Stimulated activated CD4-positive, alpha-beta T cell treated with anti-CD3 and anti-CD28 coated beads, TNF-alpha, amount 100 ng/mL, for 4 hours (primary cell): ENCODE data around the gene FAM50B.

Experiments
- DNase-seq, 3 experiments: peaks; one replicate each; pipeline ENCODE4 v3.0.0-alpha.2; 2020; ENCODE audit warnings: low read depth in 3 of 3

FAM50B gene

DNA sequence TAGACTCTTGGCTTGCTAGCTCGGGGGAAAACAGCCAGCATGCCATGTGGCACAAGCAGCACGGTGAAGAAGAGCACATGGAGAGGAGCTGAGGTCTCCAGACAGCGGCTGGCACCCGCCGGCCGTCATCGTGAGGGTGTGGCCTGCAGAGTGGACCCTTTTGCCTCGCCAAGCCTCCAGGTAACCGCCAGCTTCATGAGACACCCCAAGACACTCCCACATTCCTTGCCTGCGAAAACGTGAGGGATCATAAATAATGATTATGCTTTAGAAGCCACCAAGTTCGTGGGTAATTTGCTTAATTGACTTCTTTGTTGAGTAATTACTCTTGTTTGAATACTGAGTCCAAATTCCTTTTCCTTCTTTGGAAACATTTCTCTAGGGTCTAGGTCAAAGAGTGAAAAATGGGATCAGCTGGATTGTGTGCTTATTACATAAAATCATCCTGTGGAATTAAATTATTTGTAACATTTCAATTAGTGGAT lies 23.2 kb downstream of the FAM50B start:
- no peak for DNase-seq

GRCh38 chr6:3873051-3873450 lies 23.9 kb downstream of the FAM50B start:
- DNase-seq = no peak

- no peak for DNase-seq
These were observed 24.9 kb downstream of the FAM50B start for GRCh38 chr6:3874069-3874468.

DNA sequence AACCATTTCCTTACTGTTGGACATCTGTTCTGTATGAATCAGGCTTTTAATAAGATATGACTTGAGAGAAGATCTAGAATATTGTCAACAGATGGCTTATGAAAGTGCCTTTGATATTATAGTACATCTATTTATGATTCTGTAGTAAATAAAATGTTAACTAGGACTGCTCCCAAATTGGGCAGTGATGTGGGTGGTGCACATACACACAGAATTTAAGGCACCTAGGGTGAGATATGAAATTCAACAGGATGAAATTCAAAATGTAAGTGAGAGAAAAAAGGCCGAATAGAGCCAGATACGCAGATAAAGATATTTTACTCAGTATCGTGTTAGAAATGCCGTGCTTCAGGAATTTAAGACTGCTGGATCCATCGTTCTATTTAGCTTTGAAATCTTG lies 26.3 kb downstream of the FAM50B start:
- DNase-seq = no peak

DNA sequence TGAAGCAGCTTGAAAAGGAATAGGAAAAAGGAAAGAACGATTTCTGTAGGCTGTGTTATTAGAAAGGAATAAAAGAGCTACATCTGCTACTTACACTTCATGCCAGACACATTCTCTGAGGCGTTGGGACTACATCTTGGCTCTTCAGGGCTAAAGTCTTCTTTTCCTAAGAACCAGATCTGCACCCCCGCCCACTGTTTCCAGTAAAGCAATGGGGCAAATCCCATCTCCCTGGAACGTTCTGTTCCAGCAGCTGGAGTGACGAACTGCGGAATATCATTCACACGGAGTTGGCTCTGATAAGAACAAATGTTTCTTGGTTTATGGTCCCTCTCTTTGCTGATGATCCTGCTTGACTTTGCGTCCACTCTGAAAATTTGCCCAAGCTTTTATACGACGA lies 26.9 kb downstream of the FAM50B start:
- DNase-seq = no peak

- no peak for DNase-seq
These were observed 27.7 kb downstream of the FAM50B start for GRCh38 chr6:3876866-3877265.

DNA sequence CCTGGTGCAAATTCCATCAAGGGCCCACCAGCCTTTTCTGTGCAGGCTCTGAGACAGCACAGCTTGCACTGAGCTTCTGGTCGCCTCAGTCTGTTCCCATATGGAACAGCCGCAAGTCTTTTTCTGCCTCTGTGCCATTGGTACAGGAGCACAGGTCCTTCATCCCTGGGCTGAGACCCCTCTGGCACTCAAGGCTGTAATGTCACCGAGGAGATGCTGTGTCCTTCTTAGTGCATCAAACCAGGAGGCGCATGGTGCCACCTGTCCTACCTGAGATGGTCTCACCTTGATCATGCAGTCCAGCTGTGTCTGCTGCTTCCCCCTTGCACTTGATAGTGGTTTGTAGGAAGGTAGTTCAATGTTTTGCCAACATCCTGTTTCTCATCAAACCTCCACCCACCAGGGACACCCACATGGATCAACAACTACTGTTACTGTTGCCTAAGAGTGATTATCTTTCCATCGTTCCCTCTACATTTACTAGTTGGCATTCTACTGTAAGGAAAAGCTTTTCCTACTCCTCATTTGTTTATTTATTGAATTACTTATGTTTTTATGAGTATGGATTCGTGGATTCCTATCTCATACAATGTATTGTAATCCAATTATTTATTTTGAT lies 29.0 kb downstream of the FAM50B start:
- no peak for DNase-seq

DNA sequence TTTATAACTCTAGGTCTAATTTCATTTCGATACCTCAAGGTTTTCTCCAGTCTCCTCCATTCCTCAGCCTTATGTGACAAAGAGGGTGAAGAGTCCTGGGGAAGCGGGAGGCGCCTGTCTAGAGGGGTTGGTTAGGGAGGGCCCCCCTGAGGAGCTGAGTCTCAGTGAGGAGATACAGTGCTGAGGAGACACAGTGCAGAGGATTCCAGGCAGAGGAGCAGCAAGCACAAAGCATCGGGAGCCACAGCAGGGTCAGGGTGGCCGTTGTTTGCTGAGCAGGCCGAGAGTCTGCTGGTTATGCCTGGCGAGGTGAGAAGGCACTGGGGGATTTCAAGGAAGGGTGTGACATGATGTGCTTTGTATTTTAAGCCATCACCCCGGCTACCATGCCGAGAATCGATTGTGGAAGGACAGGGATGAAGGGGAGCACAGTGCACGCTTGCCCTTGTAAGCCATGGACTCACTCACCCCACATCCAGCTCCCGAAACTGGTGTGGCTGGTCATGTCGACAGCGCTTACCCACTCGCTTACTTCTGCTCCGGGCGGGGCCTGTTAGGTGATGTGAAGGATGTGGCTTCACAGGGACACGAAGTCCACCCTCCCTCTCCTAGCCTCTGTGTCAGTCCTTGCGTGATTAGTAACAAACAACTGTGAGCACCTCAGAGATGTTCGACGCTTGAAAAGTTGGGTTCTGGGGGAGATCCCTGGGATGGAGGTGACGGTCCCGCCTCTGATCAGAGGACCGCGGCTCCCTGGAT lies 30.2 kb downstream of the FAM50B start:
- no peak for DNase-seq

DNA sequence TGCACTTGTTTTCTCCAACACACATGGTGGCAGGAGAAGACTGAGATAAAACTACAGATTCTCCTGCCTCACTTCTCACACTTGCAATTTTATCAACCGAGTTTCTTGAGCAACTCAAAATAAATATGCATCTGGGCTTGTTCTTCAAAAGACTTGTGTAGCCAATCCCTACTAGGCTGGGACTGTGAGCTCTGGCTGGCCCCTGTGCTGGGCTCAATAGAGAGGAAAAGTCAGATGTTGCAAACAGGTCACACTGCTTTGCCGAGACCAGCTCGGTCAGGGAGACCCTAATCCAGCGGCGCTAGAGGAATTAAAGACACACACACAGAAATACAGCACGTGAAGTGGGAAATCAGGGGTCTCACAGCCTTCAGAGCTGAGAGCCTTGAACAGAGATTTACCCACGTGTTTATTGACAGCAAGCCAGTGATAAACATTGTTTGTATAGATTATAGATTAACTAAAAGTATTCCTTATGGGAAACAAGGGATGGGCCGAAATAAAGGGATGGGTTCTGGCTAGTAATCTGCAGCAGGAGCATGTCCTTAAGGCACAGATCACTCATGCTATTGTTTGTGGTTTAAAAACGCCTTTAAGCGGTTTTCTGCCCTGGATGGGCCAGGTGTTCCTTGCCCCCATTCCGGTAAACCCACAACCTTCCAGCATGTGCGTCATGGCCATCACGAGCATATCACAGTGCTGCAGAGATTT lies 32.7 kb downstream of the FAM50B start:
- DNase-seq = no peak

GRCh38 chr6:3882431-3882830 lies 33.3 kb downstream of the FAM50B start:
- DNase-seq = no peak

DNA sequence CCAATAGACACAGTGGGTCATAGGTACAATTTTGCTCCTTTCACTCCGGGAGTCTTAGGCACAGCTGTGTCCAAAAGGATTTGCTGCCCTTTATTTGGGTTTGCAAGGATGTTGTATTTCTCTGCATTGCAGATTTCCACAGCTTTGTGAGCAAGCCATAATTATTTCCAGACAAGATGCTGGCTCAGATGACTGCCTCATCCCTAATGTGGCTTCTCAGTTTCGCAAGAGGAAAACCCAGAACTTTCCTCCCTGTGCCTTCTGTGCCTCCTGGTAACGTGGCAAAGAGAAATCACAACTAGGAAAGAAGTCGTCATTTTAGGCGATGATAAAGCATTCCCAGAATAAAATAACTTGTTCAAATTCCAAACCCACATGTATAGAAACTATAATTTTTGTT lies 33.7 kb downstream of the FAM50B start:
- no peak for DNase-seq

DNA sequence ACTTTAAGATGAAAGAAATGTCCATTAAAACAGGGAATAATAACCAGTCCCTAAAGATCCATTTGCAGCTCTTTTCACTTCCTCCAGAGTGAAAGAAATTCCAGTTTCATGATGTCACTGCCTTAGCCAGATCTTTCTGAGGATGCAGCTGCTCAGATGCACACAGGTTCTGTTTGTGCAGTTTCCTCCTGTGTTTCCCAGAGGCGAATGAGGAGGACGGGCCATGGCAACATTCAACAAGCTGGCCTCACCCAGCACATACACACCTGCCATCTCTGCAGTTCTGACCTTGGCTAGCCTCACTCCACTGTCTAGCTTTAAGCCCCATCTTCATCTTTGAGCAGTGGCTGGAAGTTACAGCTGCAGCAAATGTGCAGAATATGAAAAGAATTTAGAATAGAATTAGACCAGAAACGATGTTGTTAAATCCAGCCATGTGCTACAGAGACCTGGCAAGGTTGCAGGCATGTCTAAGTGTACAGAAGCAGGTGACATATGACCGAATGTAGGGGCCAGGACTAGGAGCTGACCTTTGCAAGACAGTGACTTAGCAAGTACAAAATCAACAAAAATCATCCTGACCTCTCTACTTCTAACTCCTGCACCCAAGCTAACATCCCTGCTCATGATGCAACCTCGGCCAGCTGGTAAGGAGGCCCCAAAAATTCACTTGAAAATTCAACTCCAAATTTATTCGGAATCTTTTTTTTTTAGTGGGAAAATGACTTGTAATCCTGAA lies 35.0 kb downstream of the FAM50B start:
- no peak for DNase-seq

DNA sequence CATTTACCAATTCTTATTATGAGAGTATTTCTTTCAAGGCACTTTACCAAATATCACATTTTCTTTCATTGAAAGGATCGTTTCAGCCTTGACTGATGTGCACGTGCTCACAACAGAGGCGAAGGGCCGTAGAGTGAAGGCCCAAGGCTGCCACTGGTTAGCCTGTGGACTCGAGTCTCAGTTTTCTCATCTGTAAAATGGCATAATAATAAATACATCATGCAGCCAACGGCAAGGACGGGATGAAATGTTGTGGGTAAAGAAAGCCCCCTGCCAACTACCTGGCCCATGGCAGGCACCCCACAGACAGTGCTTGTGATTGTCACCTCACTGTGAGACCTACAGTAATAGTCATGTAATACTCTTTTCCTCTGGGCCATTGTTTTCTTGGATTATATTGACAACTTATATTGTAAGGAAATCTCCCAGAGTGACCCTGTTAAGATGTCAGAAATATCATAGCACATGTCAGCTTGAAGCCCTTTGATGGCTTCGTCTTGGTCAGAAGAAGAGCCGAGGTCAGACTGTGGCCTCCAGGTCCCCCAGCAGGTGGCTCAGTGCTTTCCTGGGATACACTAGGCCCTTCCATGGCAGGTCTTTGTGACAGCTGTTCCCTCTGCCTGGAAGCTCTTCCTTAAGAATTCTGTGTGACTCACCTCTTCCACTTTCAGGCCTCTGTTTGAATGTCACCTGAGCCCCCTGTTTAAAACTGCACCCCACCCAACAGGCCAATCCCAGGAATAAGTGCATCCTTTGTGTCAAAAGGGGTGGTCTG lies 36.3 kb downstream of the FAM50B start:
- DNase-seq = no peak

DNA sequence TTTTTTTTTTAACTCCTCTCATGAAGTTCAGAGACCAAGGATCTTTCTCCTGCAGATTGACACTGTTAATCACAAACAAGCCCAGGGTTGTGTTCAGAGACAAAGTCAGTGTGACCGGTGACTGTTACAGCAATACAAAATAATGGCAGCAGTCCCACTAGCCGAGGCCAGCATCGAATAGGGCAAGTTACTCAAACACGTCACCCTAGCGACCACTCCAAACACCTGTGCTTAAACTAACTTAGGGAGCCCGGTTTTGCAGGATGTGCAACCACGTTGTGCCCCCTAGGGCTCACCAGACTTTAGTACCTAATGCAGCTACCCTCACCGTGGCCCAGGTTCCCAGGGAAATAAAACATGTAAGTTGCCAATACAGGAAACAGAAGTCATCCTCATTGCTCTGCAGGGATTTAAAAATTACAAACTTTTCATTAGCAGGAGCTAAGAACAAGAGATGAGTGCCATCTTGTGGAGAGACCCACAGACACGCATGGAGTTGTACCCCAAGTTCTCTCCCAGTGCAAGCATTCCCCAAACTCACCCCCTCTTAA lies 38.1 kb downstream of the FAM50B start:
- no peak for DNase-seq

DNA sequence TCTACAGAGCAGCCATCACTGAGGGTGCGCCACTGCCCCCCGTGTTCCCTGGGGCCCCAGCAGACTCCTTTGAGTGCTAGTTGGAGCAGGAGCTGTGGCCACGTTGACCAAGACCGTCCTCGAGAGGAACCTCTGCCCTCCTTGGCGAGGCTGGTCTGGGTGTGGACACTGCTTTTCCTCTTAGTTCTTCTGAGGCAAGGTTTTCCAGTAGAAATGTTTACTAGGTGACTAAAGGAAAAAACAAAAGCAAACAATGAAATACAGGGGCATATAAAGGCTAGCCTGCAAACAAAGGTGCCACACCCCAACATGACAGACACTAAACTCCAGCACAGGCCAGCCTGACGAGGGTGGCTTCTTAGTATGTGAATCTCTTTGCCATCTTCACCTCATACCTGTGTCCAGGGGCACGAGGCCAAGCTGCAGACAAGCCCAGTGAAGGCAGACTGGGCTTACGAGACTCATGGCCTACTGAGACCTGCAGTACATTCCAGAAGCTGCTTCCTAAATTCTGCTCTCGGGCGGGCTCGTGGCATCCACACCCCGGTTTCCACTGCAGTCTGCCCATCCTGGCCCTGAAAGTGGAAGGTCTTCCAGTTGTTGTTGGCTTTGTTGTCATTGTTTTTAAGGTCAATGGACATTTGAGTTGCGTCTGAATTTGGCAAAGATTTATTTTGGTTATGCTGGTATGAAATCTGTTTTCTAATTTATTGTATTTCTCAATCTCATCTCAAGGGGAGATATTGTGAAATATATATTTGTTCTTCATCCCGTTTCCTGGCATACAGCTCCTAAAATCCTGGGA lies 39.2 kb downstream of the FAM50B start:
- no peak for DNase-seq

- DNase-seq = no peak
These were observed 40.9 kb downstream of the FAM50B start for GRCh38 chr6:3890047-3890446.

GRCh38 chr6:3891883-3892282 lies 42.7 kb downstream of the FAM50B start:
- DNase-seq = no peak

DNA sequence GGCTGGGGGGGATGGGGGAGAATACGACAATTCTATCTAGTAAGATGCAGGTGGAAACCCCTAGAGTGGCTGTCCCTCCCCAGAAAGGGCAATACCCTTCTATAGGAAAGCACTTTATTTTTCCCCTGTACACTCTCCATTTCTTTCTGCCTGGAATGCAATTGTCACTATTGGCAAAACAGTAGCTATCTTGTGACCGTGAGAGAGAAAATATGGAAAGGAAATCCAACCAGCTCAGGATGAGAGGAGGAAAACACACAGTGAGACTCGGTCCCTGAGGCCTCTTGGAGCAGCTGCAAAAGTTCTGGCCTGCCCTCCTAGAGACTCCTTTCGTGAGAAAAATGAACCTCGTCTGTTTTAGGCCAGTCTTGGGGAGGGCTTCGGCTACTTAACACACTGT lies 43.4 kb downstream of the FAM50B start:
- no peak for DNase-seq

DNA sequence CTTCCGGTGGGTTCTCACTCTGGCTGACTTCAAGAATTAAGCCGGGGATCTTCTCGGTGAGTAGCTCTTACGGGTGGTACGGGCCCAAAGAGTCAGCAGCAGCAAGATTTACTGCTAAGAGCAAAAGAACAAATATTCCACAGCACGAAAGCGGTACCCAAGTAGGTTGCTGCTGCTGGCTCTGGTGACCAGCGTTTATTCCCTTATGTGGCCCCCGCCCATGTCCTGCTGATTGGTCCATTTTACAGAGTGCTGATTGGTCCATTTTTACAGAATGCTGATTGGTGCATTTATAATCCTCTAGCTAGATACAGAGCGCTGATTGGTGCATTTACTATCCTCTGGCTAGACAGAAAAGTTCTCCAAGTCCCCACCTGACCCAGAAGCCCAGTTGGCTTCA lies 44.3 kb downstream of the FAM50B start:
- DNase-seq = no peak

DNA sequence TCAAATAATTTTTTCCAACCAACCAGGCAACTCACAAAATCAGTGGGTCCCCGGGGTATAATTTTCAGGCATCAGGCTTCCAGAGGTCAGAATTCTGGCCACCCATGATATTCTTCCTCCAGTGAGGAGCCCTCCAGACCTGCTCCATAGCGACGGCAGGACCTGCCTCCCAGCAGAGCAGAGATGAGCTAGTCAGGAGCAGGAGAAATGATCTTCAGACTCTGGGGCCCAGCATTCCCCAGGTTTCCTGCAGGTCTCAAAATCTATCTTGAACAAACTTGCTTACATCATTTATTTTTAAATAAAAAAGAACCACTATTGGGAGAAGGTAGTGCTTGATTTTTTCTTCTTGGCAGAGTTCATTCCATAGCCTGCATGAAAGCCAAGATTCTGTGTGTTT lies 44.7 kb downstream of the FAM50B start:
- no peak for DNase-seq
